Measurements from ENCODE around the gene CEACAM1. TPM values are rescaled to one million over a fixed set of nuclear protein-coding genes. Genes with fewer than 3 reads are reported as not detected.

CEACAM1 gene
- total and polyA plus RNA-seq, 2 donors from 2014 or later, result 33.1 to 34.3 TPM

DNA sequence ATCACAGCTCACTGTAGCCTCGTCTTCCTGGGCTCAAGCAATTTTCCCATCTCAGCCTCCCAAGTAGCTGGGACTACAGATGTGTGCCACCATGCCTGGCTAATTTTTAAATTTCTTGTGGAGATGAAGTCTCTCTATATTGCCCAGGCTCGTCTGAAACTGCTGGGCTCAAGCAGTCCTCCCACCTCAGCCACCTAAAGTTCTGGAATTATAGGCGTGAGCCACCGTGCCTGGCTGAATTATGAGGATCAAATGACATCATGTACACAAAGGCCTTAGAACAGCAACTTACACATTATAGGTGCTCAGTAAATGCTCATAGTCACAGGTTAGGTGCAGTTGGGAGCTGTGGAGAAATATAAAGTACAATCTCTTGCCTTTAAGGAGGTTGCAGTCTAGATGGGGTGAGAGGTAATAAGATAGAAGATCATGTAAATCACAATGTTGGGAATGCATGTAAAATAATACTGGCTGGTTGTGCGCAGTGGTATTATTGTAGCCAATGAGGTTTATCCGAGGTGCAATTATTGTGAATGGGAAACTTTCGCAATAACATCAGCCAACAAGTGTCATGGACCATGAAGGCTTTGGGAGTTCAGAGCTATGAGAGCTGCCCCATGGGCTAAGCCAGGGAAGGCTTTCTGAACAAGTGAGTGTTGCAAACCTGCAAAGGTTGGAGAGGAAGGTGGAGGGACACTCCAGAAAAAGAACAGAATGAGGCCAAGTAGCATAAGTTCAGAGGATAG is 55.7 kb downstream of the CEACAM1 start:
- TF ChIP-seq, protein P1, sequence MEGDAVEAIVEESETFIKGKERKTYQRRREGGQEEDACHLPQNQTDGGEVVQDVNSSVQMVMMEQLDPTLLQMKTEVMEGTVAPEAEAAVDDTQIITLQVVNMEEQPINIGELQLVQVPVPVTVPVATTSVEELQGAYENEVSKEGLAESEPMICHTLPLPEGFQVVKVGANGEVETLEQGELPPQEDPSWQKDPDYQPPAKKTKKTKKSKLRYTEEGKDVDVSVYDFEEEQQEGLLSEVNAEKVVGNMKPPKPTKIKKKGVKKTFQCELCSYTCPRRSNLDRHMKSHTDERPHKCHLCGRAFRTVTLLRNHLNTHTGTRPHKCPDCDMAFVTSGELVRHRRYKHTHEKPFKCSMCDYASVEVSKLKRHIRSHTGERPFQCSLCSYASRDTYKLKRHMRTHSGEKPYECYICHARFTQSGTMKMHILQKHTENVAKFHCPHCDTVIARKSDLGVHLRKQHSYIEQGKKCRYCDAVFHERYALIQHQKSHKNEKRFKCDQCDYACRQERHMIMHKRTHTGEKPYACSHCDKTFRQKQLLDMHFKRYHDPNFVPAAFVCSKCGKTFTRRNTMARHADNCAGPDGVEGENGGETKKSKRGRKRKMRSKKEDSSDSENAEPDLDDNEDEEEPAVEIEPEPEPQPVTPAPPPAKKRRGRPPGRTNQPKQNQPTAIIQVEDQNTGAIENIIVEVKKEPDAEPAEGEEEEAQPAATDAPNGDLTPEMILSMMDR (IDR thresholded peaks at IDR 0.05; ENCODE audit: borderline replicate concordance, extremely low read depth, insufficient read depth), result no peak
- DNase-seq, result no peak
- no peak for FAIRE-seq
- Histone ChIP-seq H3K27ac (ENCODE audit: low read depth in 2 of 2, low read length in 2 of 2) (no peak overlapping the region), H3K4me1 (ENCODE audit: control insufficient read depth in 2 of 3, insufficient read depth in 2 of 3, low read depth in 1 of 3, low read length in 3 of 3) (no peaks in the 10 kb centered on the region), H3K36me3 (ENCODE audit: control insufficient read depth in 2 of 3, insufficient read depth in 3 of 3, low read length in 3 of 3) (no peaks in the 10 kb centered on the region), H3K4me3 (ENCODE audit: low read length in 3 of 3) (no peak overlapping the region), H3K27me3 (ENCODE audit: control insufficient read depth, insufficient read depth, low read length) (no peaks in the 10 kb centered on the region), H3K9ac (ENCODE audit: low read length in 3 of 3) (no peak overlapping the region), H3K9me3 (ENCODE audit: control insufficient read depth in 2 of 3, insufficient read depth in 1 of 3, low read length in 3 of 3) (no peaks in the 10 kb centered on the region)
- intact Hi-C loops (cut with DNase I), result no loop called here

DNA sequence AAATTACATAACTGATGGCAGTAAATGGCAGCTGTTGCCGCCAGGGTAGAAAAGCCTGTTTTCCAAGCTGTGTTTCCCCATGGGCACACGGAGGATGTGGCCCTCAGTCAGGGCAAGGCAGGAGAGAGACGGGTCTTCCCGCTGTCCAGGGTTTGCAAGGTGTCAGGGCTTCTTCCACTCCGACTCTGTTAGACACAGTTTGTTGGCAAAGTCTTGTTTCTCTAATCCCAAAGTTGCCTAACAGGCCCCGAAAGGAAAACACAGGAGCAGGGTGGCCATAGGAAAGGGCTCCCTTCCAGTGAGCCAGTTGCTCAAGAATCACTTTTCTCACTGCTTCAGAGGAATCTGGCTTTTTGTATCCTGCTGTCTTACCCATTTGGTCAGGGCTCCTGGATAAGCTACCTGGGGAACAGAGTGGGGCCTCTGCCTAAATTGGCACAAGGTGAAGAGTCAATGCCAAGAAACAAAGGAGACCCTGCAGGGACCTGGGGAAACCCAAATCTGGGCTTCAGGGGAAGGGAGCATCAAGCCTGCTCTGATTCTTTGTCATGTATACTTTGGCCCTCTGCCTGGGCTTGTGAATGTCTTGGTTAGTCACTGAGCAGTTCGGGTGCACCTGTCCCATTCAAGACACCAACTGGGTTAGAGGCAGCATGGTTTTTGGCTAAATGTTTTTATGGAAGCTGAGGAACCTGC is 56.6 kb downstream of the CEACAM1 start:
- H3K4me1 ChIP-seq (ENCODE audit: control insufficient read depth in 2 of 3, insufficient read depth in 2 of 3, low read depth in 1 of 3, low read length in 3 of 3), result no peaks in the 10 kb centered on the region
- TF ChIP-seq, protein P1 (IDR thresholded peaks at IDR 0.05; ENCODE audit: borderline replicate concordance, extremely low read depth, insufficient read depth), result no peak
- no peak overlapping the region for H3K27ac ChIP-seq (ENCODE audit: low read depth in 2 of 2, low read length in 2 of 2)
- H3K9me3 ChIP-seq (ENCODE audit: control insufficient read depth in 2 of 3, insufficient read depth in 1 of 3, low read length in 3 of 3), result no peaks in the 10 kb centered on the region
- H3K27me3 ChIP-seq (ENCODE audit: control insufficient read depth, insufficient read depth, low read length), result no peaks in the 10 kb centered on the region
- no peak overlapping the region for H3K4me3 ChIP-seq (ENCODE audit: low read length in 3 of 3)
- no peak for DNase-seq
- intact Hi-C loops (cut with DNase I), result no loop called here
- no peak for FAIRE-seq
- H3K36me3 ChIP-seq (ENCODE audit: control insufficient read depth in 2 of 3, insufficient read depth in 3 of 3, low read length in 3 of 3), result no peaks in the 10 kb centered on the region
- H3K9ac ChIP-seq (ENCODE audit: low read length in 3 of 3), result no peak overlapping the region

DNA sequence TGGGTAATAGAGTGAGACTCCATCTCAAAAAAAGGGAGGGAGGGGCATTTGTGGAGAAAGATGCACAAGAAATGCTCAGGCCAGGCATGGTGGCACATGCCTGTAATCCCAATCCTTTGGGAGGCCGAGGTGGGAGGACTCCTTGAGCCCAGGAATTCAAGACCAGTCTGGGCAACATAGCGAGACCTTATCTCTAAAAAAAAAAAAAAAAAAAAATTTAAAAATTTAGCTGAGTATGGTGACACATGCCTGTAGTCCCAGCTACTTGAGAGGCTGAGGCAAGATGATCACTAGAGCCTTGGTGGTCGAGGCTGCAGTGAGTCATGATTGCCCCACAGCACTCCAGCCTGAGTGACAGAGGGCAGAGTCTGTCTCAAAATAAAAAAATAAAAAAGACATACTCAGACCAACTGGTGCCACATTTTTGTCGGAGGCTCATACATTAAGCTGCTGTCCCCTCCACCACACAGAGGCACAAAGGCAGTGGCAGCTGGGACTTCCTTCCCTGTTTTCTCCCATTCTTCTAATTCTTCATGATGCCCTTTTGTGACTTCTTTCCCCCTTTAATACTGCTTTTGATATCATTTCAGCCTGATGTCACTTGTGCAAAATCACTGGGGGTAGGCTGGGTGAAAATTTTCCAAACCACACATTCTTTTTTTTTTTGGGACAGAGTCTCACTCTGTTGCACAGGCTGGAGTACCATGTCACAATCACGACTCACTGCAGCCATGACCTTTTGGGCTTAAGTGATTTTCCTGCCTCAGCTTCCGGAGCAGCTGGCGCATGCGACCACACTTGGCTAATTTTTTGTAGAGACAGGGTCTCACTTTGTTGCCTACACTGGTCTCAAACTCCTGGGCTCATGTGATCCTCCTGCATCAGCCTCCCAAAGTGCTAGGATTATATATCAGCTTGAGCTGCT is 58.7 kb downstream of the CEACAM1 start:
- DNase-seq, result no peak
- no peak for FAIRE-seq
- Histone ChIP-seq H3K4me3 (ENCODE audit: low read length in 3 of 3) (no peak overlapping the region), H3K36me3 (ENCODE audit: control insufficient read depth in 2 of 3, insufficient read depth in 3 of 3, low read length in 3 of 3) (no peaks in the 10 kb centered on the region), H3K9ac (ENCODE audit: low read length in 3 of 3) (no peak overlapping the region), H3K4me1 (ENCODE audit: control insufficient read depth in 2 of 3, insufficient read depth in 2 of 3, low read depth in 1 of 3, low read length in 3 of 3) (peaks cover 0 to 7% (median 0%) of the 10 kb centered on the region in 3 donors), H3K9me3 (ENCODE audit: control insufficient read depth in 2 of 3, insufficient read depth in 1 of 3, low read length in 3 of 3) (no peaks in the 10 kb centered on the region), H3K27ac (ENCODE audit: low read depth in 2 of 2, low read length in 2 of 2) (no peak overlapping the region), H3K27me3 (ENCODE audit: control insufficient read depth, insufficient read depth, low read length) (no peaks in the 10 kb centered on the region)
- TF ChIP-seq, protein P1 (IDR thresholded peaks at IDR 0.05; ENCODE audit: borderline replicate concordance, extremely low read depth, insufficient read depth), result no peak
- intact Hi-C loops (cut with DNase I), result no loop called here
